HG02870 (cell line): ENCODE measurements around the gene SCN8A.

ENCODE experiments used
- ATAC-seq: cut with Tn5 transposase; IDR thresholded peaks from one replicate; pipeline ENCODE4 v1.9.1; 2021; ENCODE audit warnings: mild to moderate bottlenecking, moderate library complexity; ENCODE audit not compliant: unreplicated experiment

SCN8A gene

GRCh38 chr12:51847643-51848325 is 256.8 kb downstream of the SCN8A start:
- no peak for ATAC-seq

DNA sequence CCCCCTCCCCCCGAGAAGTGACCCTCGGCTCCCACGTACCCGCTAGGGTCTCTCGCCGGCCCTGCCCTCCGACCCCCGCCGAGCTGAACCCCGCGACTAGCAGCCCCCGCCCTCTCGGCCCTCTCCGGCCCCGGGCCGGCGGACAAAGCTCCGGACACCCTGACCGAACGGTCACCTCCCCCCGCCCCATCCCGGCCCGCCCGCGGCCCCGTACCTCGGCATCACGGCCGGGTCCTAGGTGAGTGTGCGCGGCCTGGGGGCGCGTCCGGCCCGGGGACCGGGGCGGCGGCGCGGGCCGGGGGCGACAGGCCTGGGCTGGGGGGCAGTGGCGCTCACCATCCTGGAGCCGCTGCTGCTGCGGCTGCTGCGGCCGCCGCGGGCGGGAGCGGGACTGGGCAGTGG is 257.3 kb downstream of the SCN8A start, which contains the start of gene FIGNL2:
Gene FIGNL2 (minus strand): TSS at position 393 of the 402 bp plus-strand sequence. CDS start 26,305 bp downstream, outside the sequence.
- no peak for ATAC-seq

DNA sequence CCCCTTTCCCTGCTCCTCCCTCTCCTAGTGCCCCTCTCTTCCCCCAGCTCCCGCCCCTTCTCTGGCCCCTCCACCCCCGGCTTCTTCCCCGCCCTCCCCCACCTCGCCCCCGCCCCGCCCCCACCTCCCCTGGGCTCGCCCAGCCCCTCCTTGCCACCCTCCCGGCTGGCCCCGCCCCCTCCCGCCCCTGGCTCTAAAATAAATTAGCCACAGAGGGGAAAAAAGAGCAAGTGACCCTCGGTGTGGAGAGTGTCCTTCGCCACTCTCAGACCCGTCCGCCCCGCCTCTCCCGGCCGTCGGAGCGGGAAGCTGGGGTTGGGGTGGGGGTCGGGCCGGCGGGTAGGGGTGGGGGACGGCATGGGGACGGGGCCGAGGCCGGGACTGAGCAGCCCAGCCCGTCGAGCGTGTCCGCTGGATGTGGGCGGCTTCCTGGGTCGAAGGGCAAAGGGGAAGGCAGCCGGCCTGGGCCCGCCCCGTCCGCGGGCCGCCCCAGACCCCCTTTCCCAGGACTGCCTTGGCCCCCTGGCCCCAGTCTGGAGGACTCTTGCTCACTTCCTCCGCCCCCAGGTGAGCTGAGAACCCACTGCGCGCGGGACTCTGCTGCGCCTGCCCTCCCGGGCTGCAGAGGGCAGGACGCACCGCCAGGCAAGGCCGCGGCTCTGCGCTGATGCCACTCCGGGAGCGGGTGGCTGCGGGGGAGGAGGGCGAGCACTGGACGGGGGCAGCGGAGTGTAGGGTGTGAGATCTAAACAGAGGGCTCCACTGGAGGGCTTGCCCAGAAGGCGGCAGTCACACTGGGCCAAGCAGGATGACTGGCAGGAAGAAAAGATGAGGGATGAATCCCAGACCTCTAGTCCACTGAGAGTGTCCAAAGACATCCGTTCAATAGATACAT is 258.1 kb downstream of the SCN8A start:
- ATAC-seq: no peak

- no peak for ATAC-seq
Measured at GRCh38 chr12:51850081-51850964, 259.3 kb downstream of the SCN8A start.

GRCh38 chr12:51850965-51851299 is 259.9 kb downstream of the SCN8A start:
- no peak for ATAC-seq

GRCh38 chr12:51851413-51852124 is 260.5 kb downstream of the SCN8A start:
- no peak for ATAC-seq

- ATAC-seq: no peak
Measured at GRCh38 chr12:51852404-51853137, 261.5 kb downstream of the SCN8A start.

DNA sequence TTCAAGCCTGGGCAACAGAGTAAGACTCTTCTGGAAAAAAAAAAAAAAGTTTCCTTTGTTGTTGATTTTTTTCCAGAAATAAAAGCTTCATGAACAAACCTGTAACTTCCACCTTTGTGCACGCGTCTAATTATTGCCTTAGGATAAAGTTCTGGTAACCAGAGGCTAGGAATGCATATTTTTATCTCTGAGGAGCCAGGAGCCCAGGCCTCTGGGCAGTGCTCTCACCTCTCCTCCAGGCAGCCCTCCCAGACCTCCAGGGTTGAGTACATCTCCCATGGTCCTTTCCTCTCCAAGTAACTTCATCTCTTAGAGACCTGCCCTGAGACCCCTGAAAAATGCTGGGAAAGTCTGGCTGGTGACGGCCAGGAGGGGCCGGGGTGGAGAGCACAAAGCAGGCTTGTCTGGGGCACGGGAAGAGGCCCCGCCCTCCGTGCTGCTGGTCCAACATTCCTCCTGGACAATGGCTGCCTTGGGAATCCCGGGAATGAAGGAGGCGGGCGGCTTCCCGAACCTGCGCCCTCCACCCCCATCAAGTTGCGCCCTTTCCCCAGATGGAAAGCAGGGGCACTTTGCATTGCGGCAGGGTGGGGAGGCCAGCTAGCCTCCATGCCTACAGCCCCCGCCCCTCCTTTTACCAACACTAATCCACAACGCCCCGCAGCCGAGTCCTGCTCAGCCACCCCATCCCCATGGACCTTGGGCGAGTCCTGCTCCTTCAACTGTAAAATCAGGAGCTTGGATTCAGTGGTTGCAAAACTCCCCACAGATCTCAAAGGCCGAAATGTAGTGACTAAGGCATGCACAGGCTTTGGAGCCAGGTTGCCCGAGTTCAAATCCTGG is 264.8 kb downstream of the SCN8A start:
- ATAC-seq: no peak

- ATAC-seq: no peak
Measured at GRCh38 chr12:51860986-51861385, 270.0 kb downstream of the SCN8A start.
